Measurements from ENCODE around the gene DPYSL3.

Gene DPYSL3

DNA sequence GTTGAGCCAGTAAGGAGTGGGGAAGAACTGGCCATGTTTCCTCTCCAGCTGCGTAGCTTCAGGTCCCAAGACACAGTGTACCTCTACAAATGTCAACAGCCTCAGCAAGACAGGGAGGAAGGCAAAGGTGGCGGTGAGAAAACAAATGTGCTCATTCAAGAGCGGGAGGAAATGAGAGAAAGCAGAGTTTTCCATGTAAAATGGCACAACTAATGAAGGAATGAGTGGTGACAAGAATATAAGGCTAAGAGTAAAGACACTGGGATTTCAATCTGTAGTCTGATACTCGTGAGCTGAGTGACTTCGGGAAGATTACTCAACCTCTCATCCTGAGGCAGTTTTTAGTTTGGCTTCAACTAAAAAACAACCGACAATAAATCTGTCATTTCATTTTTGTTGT lies 67.6 kb downstream of the DPYSL3 start:
- no peak for DNase-seq (ENCODE audit: extremely low spot score)
- POLR2A ChIA-PET: no interaction called here
- TF ChIP-seq, protein P1, sequence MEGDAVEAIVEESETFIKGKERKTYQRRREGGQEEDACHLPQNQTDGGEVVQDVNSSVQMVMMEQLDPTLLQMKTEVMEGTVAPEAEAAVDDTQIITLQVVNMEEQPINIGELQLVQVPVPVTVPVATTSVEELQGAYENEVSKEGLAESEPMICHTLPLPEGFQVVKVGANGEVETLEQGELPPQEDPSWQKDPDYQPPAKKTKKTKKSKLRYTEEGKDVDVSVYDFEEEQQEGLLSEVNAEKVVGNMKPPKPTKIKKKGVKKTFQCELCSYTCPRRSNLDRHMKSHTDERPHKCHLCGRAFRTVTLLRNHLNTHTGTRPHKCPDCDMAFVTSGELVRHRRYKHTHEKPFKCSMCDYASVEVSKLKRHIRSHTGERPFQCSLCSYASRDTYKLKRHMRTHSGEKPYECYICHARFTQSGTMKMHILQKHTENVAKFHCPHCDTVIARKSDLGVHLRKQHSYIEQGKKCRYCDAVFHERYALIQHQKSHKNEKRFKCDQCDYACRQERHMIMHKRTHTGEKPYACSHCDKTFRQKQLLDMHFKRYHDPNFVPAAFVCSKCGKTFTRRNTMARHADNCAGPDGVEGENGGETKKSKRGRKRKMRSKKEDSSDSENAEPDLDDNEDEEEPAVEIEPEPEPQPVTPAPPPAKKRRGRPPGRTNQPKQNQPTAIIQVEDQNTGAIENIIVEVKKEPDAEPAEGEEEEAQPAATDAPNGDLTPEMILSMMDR (IDR thresholded peaks at IDR 0.05; ENCODE audit: control extremely low read depth, extremely low read depth, low read depth, missing control alignments): no peak
- CTCF ChIA-PET: interaction anchor here (0.8 kb wide), 1 partner anchor 9 kb away, joined by 3 read pairs; no protein-coding TSS in a partner anchor

DNA sequence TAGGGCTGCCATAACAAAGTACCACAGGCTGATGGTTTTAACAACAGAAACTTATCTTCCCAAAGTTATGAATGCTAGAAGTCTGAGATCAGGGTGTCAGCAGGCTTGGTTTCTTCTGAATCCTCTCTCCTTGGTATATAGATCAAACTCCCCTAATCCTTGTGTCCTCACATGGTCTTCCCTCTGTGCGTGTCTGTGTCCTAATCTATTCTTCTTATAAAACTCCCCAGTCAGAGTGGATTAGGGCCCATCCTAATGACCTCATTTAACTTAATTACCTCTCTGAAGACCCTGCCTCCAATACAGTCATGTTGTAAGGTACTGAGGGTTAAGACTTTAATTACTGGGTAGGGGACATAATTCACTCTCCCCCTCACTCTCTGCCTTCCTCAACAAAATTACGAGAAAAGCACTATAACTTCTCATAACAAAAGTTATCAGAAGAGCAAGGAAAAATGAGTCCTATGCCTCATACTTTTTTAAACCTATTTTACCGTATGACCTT lies 68.6 kb downstream of the DPYSL3 start:
- ChIA-PET POLR2A (no interaction called here), CTCF (interaction anchor here (1.8 kb wide), 1 partner anchor 14 kb away, joined by 4 read pairs; no protein-coding TSS in a partner anchor)
- DNase-seq (ENCODE audit: extremely low spot score): no peak
- TF ChIP-seq, protein P1 (IDR thresholded peaks at IDR 0.05; ENCODE audit: control extremely low read depth, extremely low read depth, low read depth, missing control alignments): no peak

DNA sequence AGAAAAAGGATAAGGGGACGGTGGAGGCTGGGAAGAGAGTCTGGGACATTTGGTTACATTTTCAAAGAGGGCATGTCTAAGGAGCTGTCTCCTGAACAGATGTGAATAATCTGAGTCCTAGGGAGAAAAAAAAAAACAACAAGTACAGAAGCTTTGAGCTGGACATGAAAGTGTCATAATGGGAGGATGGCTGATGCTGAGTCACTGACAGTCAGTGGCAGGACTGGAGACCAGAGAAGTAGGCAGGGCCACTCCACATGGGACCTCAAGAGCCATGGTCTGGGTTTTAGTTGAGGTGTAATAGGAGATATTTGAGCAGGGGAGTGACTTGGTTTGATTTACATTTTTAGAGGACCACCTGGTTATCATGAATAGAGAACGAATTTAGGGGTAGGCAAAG lies 70.6 kb downstream of the DPYSL3 start:
- TF ChIP-seq, protein P1 (IDR thresholded peaks at IDR 0.05; ENCODE audit: control extremely low read depth, extremely low read depth, low read depth, missing control alignments): no peak
- ChIA-PET POLR2A (no interaction called here), CTCF (interaction anchor here (1.8 kb wide), 1 partner anchor 16 kb away, joined by 4 read pairs; no protein-coding TSS in a partner anchor)
- no peak for DNase-seq (ENCODE audit: extremely low spot score)

DNA sequence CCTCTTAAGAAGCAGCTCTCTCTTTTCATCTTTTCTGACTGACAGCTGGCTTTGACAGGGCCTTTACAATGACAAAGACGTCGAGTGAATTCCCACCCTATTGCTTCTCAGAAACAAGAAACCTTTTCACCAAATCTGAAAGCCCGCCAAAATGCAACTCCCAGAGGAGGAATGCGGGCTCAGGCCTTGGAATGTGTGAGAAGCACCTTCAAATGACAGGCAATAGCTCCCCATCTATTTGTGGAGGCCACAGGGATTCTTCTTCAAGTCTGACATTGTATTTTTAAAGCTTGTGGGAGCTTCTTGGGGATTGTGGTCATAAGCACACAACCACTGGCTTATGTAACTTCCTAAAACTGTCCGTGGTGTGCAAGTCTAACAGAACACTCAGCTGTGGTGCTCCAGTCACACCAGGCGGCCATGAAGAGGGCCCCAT lies 72.7 kb downstream of the DPYSL3 start:
- CTCF ChIA-PET: no interaction called here
- no peak for DNase-seq (ENCODE audit: extremely low spot score)
- TF ChIP-seq, protein P1 (IDR thresholded peaks at IDR 0.05; ENCODE audit: control extremely low read depth, extremely low read depth, low read depth, missing control alignments): no peak
- POLR2A ChIA-PET: no interaction called here

DNA sequence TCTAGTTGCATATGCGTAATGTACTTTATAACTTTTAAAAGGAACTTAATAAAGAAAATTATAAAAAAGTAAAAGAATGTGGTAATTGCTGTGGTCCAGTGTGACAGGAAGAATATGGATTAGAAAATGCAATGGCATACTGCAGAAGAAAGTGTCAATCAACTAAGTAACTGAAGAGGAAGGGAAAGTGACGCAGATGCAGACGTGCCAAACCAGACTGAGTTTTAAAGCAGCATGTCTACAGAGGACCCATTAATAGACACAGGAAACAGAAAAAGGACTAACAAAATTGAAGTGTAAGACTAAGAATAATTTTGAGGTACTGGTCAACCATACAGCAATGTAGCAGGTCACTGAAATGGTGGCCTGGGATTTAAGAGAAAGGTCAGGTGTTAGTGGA lies 73.3 kb downstream of the DPYSL3 start:
- TF ChIP-seq, protein P1 (IDR thresholded peaks at IDR 0.05; ENCODE audit: control extremely low read depth, extremely low read depth, low read depth, missing control alignments): no peak
- ChIA-PET CTCF (no interaction called here), POLR2A (no interaction called here)
- no peak for DNase-seq (ENCODE audit: extremely low spot score)

DNA sequence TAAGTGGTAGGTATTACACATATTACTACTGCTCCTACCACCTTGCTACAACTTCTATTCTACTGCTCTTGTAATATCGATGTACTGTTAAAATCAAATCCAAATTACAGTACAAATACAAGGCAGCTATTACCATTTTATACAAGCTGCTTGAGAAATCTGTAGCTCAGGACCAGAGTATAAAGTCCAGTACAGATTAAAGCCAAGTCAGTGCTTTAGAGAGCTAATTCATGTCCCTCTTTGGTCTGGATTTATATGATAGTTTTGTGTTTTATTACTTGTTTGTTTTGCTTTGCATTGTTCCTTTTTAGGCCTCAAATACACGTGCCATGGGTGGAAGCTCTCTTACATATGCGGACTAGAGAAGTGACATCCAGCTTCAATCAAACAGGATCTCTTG lies 75.8 kb downstream of the DPYSL3 start:
- ChIA-PET CTCF (interaction anchor here (1.4 to 2.3 kb wide), 3 partner anchors 13 to 20 kb away, joined by 5 to 9 read pairs (median 6); no protein-coding TSS in a partner anchor), POLR2A (no interaction called here)
- TF ChIP-seq, protein P1 (IDR thresholded peaks at IDR 0.05; ENCODE audit: control extremely low read depth, extremely low read depth, low read depth, missing control alignments): no peak
- DNase-seq (ENCODE audit: extremely low spot score): no peak

Data from GM10248 (cell line).